Rectal smooth muscle tissue (tissue), 1 donor: ENCODE results near the gene DNAJC5.

Experiments
- H3K27ac ChIP-seq: one replicate; pipeline ENCODE4 v1.7.0; 2013; ENCODE audit warnings: low read depth, low read length, inconsistent platforms
- H3K27me3 ChIP-seq: one replicate; pipeline ENCODE4 v1.7.0; 2013; ENCODE audit warnings: low read length; ENCODE audit not compliant: control insufficient read depth, insufficient read depth
- H3K36me3 ChIP-seq: one replicate; pipeline ENCODE4 v1.7.0; 2013; ENCODE audit warnings: low read length; ENCODE audit not compliant: control insufficient read depth, insufficient read depth
- H3K4me1 ChIP-seq: one replicate; pipeline ENCODE4 v1.7.0; 2013; ENCODE audit warnings: low read length; ENCODE audit not compliant: control insufficient read depth, insufficient read depth
- H3K4me3 ChIP-seq: one replicate; pipeline ENCODE4 v1.7.0; 2013; ENCODE audit warnings: low read length
- H3K9ac ChIP-seq: one replicate; pipeline ENCODE4 v1.7.0; 2013; ENCODE audit warnings: low read length

The DNAJC5 gene

DNA sequence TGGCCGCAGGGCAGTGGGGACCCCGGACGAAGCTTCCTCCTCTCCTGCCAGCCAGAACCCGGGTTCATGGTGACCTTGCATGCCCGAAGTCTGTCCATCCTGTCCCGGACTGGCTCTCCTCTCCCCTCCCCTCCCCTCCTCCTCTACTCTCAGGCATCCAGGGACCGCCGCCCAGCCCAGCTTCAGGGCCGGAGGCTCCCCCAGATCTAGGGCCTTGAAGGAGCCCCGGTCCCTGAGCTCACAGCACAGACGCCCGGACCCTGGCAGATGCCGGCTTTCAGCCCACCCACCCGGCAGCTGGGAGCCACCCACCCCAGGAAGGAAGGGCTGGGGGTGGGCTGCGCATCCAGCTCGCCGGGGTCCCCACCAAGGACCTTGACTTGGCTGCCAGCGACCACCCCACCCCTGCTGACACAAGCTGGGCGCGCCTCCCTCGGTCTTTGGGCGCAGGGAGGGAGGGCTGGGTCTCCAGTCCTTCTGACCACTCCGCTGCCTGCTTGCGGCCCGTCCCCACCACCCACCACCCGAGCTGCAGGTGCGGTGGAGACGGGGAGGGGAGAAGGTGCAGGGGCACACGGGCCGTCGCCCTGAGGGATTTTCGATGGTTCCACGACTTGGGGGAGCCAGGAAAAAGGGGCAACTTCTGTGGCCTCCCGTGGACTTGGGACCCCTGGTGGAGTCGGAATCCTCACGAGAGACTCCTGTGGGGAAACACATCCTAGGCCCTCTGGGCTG, 39.4 kb upstream of the DNAJC5 start:
- H3K27ac ChIP-seq: no peak overlapping the region
- peaks cover 4% of the 10 kb centered on the region for H3K4me1 ChIP-seq
- peaks cover 17% of the 10 kb centered on the region for H3K27me3 ChIP-seq
- no peak overlapping the region for H3K4me3 ChIP-seq
- H3K36me3 ChIP-seq: no peaks in the 10 kb centered on the region
- H3K9ac ChIP-seq: no peak overlapping the region

DNA sequence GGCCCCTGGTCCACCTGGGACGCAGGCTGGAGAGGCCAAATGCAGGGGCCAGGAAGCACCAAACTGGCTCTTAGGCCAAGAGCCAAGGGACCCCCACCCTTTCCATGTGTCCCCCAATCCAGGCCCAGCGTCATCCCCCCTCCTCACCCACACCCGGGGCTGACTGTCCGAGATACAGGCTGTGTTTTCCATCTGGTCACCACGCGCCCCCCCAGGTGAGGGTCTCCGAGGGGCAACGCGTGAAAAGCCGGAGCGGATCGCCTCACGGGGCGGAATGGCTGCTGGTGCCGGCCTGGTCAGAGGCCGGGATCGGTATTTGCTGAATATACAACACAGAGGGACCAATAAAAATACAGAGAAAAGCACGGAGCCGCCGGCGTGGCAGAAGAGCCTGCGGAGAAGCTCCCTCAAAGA, 38.8 kb upstream of the DNAJC5 start:
- no peak overlapping the region for H3K4me3 ChIP-seq
- H3K4me1 ChIP-seq: peaks cover 4% of the 10 kb centered on the region
- H3K36me3 ChIP-seq: no peaks in the 10 kb centered on the region
- H3K9ac ChIP-seq: no peak overlapping the region
- H3K27me3 ChIP-seq: peaks cover 17% of the 10 kb centered on the region
- H3K27ac ChIP-seq: no peak overlapping the region

DNA sequence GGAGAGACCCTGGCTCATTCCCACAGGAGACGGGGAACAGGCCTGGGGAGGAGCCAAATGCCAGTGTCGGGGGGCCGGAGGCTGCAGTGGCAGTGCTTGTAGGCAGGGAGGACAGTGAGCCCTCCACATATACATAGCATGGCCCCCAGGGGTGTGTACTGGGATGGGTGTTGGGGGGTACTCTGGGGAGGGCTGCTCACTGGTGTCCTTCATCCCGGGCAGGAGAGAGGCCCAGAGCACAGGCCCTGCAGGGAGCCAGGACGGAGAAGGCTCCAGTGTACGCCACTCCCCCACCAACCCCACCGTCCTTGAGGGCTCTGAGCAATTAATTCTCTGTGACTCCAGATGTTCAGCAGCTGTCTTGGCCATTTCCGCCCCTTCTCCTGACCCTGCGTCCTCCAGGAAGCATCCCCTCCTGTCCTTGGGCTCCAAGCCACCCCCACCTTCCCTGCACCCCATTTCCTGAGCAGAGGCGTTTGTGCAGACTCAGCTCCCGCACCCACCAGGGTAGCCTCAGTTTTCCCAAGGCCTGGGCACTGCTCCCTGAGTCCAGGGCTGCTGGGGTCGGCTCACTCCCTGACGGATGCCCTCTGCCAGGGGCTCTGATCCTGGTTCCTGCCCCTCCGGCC, 37.0 kb upstream of the DNAJC5 start:
- Histone ChIP-seq H3K36me3 (peaks cover 5% of the 10 kb centered on the region), H3K27ac (no peak overlapping the region), H3K4me3 (no peak overlapping the region), H3K27me3 (peaks cover 17% of the 10 kb centered on the region), H3K4me1 (peaks cover 4% of the 10 kb centered on the region), H3K9ac (no peak overlapping the region)

DNA sequence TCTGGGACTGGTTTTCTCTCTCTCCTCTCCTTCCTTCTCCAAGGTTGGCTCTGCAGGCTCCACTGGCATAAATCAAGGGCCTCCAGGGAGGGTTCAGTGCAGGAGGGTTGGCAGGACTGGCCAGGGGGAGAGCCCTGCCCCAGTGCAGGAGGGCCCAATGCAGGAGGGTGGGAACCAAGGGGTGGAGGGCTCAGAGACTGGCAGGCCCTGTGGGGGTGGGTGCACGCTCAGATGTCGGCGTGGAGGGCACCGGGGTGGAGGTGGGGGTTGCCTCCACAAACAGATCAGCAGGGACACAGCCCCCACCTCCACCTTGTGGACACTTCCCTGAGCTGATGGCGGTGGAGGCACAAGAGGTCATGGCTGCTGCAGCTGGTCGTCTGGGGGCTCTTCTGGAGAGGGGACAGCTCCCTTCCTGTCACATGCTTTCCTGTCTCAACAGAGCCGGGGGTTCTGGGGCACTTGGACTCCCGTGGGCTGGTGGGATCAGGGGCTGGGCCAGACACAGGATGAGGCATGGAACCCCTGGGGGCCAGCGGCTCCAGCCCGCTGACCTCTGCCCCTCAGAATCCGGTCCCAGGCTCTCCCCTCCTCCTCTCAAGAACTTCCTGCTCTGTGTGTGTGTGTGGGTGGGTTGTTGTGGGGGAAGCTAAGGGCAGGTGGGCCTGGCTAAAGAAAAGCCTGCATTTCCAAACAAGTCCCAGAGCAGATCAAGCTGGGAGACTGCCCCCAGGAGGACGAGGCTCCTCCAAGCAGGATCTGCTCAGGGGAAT, 36.3 kb upstream of the DNAJC5 start:
- peak overlapping the region; percentile 32 for H3K9ac ChIP-seq
- peaks cover 5% of the 10 kb centered on the region for H3K36me3 ChIP-seq
- peaks cover 17% of the 10 kb centered on the region for H3K27me3 ChIP-seq
- no peak overlapping the region for H3K4me3 ChIP-seq
- H3K27ac ChIP-seq: no peak overlapping the region
- H3K4me1 ChIP-seq: peaks cover 4% of the 10 kb centered on the region

DNA sequence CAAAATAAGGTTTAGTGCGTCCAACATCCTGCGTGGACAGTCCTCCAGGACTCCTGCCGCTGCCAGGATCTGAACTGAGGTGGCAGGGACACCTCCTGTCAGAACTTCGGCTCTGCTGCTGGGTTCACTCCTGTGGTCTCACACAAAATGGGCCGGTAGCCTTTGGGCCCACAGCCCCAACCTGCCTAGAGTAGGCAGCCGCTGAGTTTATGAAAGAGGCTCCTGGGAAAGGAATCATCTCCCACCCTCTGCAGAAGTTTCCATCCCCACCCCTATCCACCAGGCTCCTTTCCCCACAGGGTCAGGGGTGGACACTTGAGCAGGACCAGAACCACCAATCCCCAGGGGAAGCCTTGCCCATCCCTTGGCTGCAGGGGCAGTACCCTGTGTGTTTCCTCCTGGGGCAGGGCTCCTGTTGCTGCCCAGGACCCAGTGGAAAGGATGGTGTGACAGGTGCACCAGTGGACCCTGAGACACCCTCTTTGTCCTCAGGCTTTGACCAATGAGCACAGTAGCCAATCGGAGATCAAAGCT, 35.7 kb upstream of the DNAJC5 start:
- no peak overlapping the region for H3K27ac ChIP-seq
- H3K9ac ChIP-seq: no peak overlapping the region
- H3K4me1 ChIP-seq: peaks cover 4% of the 10 kb centered on the region
- H3K27me3 ChIP-seq: peaks cover 15% of the 10 kb centered on the region
- H3K36me3 ChIP-seq: peaks cover 5% of the 10 kb centered on the region
- no peak overlapping the region for H3K4me3 ChIP-seq

DNA sequence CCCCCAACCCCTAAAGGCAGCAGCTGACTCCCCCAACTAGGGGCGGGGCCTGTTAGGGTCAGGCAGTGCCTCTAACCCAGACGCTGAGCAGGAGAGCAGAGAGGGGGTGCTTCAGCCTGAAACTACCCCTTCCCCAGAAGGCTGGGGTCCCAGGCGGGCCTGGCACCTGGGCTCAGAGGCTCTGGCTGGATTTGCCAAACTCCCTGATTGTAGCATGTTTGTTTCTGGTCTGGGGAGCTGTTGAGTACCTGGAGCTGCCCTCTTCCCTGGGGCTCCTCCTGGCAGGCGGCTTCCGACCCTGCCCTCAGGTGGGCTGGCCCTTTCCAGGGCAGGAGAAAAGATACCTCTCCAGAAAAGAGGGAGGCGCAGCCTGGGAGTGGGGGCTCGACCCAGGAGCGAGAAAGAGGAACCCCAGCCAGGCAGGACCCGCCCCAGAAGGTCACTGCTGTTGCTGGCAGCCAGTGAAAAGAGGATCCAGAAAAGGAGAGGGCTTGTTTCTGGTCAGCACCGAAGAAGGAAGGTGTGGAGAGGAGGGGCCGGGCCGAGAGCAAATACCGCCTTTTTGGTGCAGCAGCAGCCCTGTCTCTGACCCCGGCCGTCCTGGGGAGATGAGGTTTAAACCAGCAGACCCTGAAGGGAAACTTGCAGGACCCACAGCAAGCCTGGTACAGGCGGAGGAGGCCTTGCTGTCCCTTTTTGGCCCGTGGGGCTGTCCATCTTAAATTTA, 34.4 kb upstream of the DNAJC5 start:
- no peak overlapping the region for H3K27ac ChIP-seq
- H3K27me3 ChIP-seq: peaks cover 8% of the 10 kb centered on the region
- no peak overlapping the region for H3K4me3 ChIP-seq
- H3K9ac ChIP-seq: no peak overlapping the region
- peaks cover 5% of the 10 kb centered on the region for H3K36me3 ChIP-seq
- peaks cover 2% of the 10 kb centered on the region for H3K4me1 ChIP-seq

DNA sequence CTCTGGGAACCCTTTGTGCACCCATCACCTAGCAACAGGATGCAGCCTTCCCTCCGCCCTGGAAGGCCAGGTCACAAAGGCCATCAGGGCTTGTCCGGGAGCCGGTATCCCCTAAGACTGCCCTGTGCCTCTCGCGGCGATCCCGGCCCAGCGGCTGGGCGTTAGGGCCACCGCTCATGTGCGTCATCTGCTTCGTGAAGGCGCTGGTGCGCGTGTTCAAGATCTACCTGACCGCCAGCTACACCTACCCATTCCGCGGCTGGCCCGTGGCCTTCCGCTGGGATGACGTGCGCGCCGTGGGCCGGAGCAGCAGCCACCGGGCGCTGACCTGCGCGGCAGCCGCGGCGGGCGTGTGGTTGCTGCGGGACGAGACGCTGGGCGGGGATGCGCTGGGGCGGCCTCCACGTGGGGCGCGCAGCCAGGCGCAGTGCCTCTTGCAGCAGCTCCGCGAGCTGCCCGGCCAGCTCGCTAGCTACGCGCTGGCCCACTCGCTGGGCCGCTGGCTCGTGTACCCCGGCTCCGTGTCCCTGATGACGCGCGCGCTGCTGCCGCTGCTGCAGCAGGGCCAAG, 33.5 kb upstream of the DNAJC5 start, which contains the start of gene ABHD16B:
ABHD16B (plus strand) TSS at position 134 of the 570 bp plus-strand sequence; CDS start at position 177, 43 bp downstream.
- Histone ChIP-seq H3K4me3 (no peak within 1 kb of the TSS), H3K9ac (no peak within 1 kb of the TSS), H3K27ac (no peak within 1 kb of the TSS), H3K36me3 (peaks cover 5% of the 10 kb centered on the region), H3K27me3 (no peaks in the 10 kb centered on the region), H3K4me1 (peaks cover 4% of the 10 kb centered on the region)

DNA sequence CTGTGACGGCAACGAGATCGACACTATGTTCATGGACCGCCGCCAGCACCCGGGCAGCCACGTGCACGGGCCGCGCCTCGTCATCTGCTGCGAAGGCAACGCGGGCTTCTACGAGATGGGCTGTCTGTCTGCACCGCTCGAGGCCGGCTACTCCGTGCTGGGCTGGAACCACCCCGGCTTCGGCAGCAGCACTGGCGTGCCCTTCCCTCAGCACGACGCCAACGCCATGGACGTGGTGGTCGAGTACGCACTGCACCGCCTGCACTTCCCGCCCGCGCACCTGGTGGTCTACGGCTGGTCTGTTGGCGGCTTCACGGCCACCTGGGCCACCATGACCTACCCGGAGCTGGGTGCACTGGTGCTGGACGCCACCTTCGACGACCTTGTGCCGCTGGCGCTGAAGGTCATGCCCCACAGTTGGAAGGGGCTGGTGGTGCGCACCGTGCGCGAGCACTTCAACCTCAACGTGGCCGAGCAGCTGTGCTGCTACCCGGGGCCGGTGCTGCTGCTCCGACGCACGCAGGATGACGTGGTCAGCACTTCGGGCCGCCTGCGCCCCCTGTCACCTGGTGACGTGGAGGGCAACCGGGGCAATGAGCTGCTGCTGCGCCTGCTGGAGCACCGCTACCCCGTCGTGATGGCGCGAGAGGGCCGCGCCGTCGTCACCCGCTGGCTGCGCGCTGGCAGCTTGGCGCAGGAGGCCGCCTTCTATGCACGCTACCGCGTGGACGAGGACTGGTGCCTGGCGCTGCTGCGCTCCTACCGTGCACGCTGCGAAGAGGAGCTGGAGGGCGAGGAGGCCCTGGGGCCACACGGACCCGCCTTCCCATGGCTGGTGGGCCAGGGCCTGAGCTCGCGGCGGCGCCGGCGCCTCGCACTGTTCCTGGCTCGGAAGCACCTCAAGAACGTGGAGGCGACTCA, 32.7 kb upstream of the DNAJC5 start:
- H3K4me1 ChIP-seq: peaks cover 4% of the 10 kb centered on the region
- H3K27ac ChIP-seq: no peak overlapping the region

DNA sequence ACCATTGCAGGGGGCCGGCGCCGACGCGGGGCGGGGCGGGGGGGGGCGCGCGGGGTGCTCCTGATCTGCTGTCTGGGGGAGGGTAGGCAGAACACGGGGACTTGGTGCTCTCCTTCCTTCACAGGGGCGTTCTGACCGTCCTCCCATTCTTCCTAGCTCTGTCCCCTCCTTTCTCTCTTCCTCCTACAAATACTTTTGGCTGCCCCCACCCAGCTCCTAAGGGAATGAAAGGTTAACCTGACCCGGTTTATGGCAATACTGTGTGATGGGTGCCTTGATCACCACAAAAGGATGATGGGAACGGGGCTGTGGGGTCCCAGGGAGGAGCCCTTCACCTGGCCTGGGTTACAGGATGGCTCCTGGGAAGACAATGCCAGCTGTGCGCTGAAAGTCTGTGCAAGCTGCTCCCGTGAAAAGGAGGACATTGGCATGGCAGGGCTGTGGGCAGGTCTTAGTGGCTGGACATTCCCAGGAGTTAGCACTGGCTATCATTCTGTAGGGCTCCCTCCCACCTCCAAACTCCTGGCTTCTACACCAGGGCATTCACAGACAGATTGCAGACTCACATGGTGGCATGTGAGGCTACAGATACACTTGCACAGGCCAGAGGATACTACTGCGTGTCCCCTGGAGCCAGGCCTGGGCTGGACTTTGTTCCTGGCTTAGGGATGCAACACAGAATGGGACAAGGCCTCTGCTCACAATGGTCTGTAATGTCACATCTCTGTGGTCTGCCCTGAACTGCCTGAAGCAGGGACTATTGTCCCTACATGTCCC, 31.7 kb upstream of the DNAJC5 start:
- Histone ChIP-seq H3K36me3 (peaks cover 5% of the 10 kb centered on the region), H3K4me1 (peaks cover 4% of the 10 kb centered on the region), H3K27ac (peak overlapping the region; percentile 47), H3K27me3 (no peaks in the 10 kb centered on the region), H3K9ac (peak overlapping the region; percentile 45), H3K4me3 (peak overlapping the region; percentile 95)

More for the DNA sequence above, 32.7 kb upstream of the DNAJC5 start:
- Histone ChIP-seq H3K9ac (no peak overlapping the region), H3K4me3 (no peak overlapping the region), H3K27me3 (no peaks in the 10 kb centered on the region), H3K36me3 (peaks cover 5% of the 10 kb centered on the region)

DNA sequence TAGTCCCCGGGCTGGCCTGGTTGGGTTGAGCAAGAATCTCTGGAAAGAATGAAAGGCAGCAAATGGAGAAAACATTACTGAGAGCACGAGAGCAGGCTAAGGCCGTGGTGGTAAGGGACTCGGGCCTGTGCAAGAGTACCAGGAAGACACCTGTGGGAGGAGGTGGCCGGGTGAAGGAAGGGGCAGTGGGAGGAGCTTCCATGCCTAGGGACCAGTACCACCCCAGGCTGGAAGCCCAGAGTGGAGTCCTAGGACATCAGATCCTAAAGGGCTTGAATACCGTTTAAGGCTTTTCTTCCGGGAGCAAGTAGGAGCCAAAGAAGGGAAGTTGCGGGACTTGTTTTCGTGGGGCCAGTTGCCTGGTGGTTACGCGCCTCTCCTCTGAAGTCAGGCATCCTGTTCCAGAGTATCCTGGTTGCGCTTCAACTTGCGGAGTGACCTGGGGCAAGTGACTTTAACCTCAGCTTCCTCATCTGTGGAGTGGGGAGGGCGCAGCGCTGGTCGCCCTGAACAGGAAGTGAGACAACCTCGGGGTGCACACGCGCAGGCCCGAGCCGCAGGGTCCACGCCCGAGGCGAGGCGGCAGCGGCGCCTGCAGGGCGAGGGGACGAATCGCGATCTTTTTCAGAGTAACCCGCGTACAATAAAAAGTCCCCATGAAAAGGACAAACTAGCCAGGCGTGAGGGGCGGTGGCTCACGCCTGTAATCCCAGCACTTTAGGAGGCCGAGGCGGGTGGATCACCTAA, 31.0 kb upstream of the DNAJC5 start:
- Histone ChIP-seq H3K36me3 (peaks cover 6% of the 10 kb centered on the region), H3K4me1 (peaks cover 2% of the 10 kb centered on the region), H3K4me3 (peak overlapping the region; percentile 95), H3K9ac (peak overlapping the region; percentile 45), H3K27ac (peak overlapping the region; percentile 77), H3K27me3 (no peaks in the 10 kb centered on the region)
